ENCODE data around the gene THAP12.
"Not testable (repeated sequence)": the region's sequence is repeated elsewhere in the genome, so short reads cannot be mapped to it uniquely, and the experiment has no call there.

GRCh38 chr11:76401484-76401883 is 20.6 kb upstream of the THAP12 start:
- not testable (repeated sequence) for TF ChIP-seq POLR2A (IDR thresholded peaks at IDR 0.05; ENCODE audit: low read length); GATA1 (IDR thresholded peaks at IDR 0.05; ENCODE audit: low read depth, low read length)

All from erythroblast (primary cell).